HG03066 (cell line): ENCODE results near the gene LASP1.
"Not testable (repeated sequence)": the region's sequence is repeated elsewhere in the genome, so short reads cannot be mapped to it uniquely, and the experiment has no call there.

Source experiments
- ATAC-seq: cut with Tn5 transposase; IDR thresholded peaks from one replicate; pipeline ENCODE4 v1.9.1; 2021; ENCODE audit warnings: low read depth; ENCODE audit not compliant: unreplicated experiment

The LASP1 gene, protein sequence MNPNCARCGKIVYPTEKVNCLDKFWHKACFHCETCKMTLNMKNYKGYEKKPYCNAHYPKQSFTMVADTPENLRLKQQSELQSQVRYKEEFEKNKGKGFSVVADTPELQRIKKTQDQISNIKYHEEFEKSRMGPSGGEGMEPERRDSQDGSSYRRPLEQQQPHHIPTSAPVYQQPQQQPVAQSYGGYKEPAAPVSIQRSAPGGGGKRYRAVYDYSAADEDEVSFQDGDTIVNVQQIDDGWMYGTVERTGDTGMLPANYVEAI

GRCh38 chr17:38869526-38870258 is at the start of gene LASP1:
Gene LASP1 (plus strand): TSS chr17:38870058. CDS start chr17:38870190, 132 bp downstream.
- ATAC-seq: peak; percentile 33

DNA sequence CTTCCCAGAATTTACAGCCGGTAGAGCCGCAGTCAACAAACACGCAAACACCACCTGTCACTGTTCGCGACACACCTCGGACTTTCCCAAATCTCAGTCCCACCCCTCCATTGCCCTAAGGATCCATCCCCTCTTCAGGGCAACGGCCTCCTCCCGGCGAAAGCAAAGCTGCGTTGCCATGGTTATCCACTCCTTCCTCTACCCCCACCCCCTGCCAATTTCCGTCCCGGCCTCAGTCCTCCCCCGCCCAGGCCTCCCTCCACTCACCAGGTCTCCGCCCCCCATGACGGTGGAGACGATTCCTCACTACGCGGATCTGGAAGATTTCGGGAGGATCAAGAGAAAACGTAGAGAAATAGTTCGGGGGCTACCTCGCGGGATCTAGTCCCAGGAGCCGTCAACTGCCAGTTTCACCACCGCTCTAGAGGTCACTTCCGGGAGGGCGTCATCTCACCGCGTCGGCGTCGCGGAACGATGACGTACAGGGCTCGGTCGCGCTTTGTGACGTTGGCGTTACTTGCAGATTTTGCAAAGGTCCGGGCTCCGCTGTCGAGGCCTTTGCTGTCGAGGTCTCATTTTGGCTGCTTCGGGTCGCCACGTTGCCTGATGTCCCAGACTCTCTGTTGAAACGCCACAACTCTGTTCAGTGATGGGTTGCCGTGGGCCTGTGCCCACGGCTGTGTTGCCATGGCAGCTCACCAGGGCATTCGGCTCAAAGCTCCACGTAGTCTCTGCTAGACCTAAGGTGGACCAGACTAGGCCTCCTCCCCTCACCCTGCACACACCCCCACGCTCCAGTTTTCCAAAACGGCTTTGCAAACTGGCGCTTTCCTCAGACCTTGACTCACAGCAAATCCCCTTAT is 44.7 kb upstream of the LASP1 start, which contains the start of gene CWC25:
TSS of gene CWC25 (minus strand) at position 423 of the 863 bp plus-strand sequence. CDS start at position 285, 138 bp downstream.
- ATAC-seq: peak; percentile 69

- ATAC-seq: no peak
Observed at GRCh38 chr17:38825762-38826247, 44.1 kb upstream of the LASP1 start.

- no peak for ATAC-seq
Observed at GRCh38 chr17:38844261-38844757, 25.5 kb upstream of the LASP1 start.

- ATAC-seq: no peak
Observed at GRCh38 chr17:38848557-38848891, 21.3 kb upstream of the LASP1 start.

- no peak for ATAC-seq
Observed at GRCh38 chr17:38848939-38849605, 20.8 kb upstream of the LASP1 start.

DNA sequence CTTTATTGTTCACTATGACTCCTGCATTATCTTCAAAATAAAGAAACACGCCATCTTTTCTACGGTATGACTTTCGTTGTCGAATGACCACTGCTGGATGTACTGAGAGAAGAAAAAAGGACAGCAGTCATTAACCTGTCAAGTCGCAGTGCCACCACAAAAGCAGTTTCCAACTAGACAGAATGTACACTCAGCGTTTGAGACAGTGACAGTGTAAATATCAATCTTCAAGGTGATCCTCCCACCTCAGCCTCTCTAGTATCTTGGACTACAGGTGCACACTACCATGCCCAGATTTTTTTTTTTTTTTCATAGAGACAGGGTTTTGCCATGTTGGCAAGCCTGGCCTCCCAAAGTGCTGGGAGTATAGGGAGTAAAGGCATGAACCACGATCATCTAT is 19.5 kb upstream of the LASP1 start:
- no peak for ATAC-seq

DNA sequence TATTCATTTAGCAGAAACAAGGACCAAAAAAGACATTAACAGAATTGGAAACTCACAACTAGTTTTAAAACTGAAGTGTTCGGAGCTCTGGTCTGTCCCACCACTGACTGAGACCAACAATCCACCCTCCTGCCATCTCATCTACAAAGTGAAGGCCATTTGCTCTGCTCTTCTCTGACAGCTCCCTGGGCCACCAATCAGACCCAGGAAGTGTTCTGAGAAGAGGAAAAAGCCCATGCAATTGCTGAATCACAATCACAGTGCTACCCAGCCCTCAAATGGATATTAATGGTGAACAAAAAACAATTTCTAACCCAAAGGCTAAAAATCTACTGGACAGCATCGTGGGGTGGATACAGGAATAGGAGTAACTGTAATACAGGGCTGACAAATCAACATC is 18.4 kb upstream of the LASP1 start:
- no peak for ATAC-seq

GRCh38 chr17:38852771-38853291 is 17.0 kb upstream of the LASP1 start:
- ATAC-seq: no peak

DNA sequence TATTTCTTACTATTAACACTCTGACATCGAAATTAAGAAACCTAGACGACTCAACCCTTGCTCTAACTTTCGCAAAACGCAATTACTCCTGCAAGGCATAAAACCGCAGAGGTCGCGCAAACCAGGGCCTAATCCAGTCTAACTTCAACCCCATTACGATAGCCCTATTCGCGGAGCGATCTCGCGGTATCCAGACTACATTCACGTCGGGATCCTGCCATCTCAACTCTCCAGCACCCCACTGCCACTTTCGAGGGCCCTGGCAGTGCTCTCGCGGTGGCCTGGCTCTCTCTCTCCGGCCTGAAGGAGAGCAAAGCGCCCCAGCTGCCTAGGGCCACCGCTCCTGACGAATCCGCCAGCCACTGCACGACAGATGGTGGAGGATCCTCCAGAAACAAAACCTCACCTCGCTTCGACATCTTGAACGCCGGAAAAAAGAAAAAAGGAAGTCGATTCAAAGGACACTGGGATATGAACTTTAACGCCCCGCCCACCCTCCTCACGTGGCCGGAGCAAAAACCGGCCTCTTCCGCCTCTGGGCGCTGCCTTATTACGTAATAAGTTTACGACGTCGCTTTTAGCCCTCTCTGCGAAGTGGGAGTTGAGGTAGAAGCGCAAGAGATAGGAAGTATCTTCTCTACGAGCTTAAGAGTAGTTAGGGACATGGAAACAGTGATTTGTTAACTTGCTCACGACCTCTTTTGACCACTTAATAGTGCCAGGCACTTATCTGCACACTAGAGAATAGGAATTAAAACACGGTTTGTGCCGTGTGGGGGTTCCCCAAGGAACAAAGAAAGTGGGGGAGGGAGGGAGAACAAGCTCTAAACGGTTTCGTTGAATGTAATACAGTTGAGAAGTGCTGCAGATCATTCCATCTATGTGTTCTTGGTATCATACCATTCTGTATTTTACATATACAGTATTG is 16.3 kb upstream of the LASP1 start, which contains the start of gene RPL23:
TSS of gene RPL23 (minus strand) at position 430 of the 928 bp plus-strand sequence. CDS start at position 419, 11 bp downstream.
- peak; percentile 76 for ATAC-seq

- not testable (repeated sequence) for ATAC-seq
Observed at GRCh38 chr17:38855101-38855714, 14.7 kb upstream of the LASP1 start.

GRCh38 chr17:38857271-38857670 is 12.6 kb upstream of the LASP1 start:
- no peak for ATAC-seq

DNA sequence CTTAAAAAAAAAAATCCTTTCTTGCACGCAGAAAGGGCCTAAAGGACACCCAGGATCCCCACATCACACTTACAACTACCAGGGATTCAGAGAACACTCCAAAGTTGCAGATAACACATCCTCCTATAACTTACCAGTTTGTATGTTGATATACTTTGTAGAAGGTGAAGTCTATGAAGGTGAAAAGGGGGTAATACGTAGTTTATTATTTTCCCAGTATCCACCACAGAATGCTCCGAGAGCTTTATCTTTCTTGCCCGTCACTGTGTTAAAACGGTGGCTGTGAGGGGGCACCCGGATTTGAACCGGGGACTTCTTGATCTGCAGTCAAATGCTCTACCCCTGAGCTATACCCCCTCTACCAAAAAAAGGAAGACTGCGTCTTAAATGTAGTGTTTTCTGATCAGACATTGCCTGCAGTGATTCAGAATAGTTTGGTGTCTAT is 8.4 kb upstream of the LASP1 start:
- ATAC-seq: no peak

- ATAC-seq: no peak
Observed at GRCh38 chr17:38864636-38865398, 5.0 kb upstream of the LASP1 start.

DNA sequence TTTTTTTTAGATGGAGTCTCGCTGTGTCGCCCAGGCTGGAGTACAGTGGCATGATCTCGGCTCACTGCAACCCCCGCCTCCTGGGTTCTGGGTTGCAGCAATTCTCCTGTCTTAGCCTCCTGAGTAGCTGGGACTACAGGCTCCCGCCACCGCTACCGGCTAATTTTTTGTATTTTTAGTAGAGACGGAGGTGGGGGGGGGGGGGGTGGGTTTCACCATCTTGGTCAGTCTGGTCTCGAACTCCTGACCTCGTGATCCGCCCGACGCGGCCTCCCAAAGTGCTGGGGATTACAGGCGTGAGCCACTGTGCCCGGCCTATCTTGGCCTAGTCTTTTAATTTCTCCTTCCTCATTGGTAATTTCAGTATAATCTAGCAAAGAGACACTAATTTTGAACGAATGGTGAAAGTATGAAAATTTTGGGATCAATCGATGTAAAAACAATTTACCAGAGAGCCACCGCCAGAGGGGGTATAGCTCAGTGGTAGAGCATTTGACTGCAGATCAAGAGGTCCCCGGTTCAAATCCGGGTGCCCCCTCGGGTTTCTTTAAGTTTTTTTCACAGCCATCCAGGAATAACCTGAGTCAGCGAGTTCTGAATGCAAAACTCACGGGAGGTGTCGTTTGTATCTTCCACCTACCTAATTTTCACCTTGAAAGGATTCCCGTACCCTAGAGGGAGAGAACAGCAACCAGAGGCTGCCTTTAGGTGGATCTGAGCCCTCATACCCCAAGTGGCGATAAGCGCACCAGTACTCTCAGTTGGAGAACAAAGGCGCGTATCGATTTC is 2.5 kb upstream of the LASP1 start:
- ATAC-seq: no peak

GRCh38 chr17:38867968-38868816 is 1.7 kb upstream of the LASP1 start:
- no peak for ATAC-seq
